Osteocyte (in vitro differentiated cells): ENCODE results near the gene EIF4G3. TPM values are rescaled to one million over a fixed set of nuclear protein-coding genes. Genes with fewer than 3 reads are reported as not detected.
"Not testable (repeated sequence)": the region's sequence is repeated elsewhere in the genome, so short reads cannot be mapped to it uniquely, and the experiment has no call there.

Source experiments
- DNase-seq: peaks from one replicate; pipeline ENCODE4 v3.0.0; 2021; ENCODE audit warnings: mixed read lengths; ENCODE audit not compliant: unreplicated experiment; ENCODE audit errors: extremely low spot score
- H3K27ac Mint-ChIP-seq: one replicate; pipeline ENCODE4 v1.8.0; 2021; ENCODE audit warnings: mild to moderate bottlenecking, mixed read lengths; ENCODE audit not compliant: unreplicated experiment
- H3K27me3 Mint-ChIP-seq: one replicate; pipeline ENCODE4 v1.8.0; 2021; ENCODE audit warnings: mixed read lengths; ENCODE audit not compliant: unreplicated experiment
- H3K36me3 Mint-ChIP-seq: one replicate; pipeline ENCODE4 v1.8.0; 2021; ENCODE audit warnings: mixed read lengths; ENCODE audit not compliant: unreplicated experiment
- H3K4me1 Mint-ChIP-seq: one replicate; pipeline ENCODE4 v1.8.0; 2021; ENCODE audit warnings: mixed read lengths; ENCODE audit not compliant: unreplicated experiment
- H3K4me3 Mint-ChIP-seq: one replicate; pipeline ENCODE4 v1.8.0; 2021; ENCODE audit warnings: mild to moderate bottlenecking, moderate library complexity, mixed read lengths; ENCODE audit not compliant: unreplicated experiment
- H3K9me3 Mint-ChIP-seq: one replicate; pipeline ENCODE4 v1.8.0; 2021; ENCODE audit warnings: mixed read lengths; ENCODE audit not compliant: unreplicated experiment
- total RNA-seq: library from RNA; stranded (reverse); gene quantifications from 2 replicates; pipeline ENCODE4 v1.2.1, GENCODE V29; 2021
- TF ChIP-seq, protein P1 (sequence below): fragments of 200-600 bp; sonication (generic); IDR thresholded peaks from 2 replicates; pipeline ENCODE4 v1.5.0; 2021; ENCODE audit warnings: antibody characterized with exemption, mild to moderate bottlenecking, moderate library complexity

Gene EIF4G3
- total RNA-seq, 1 donor from 2014 or later = 81.9 TPM

DNA sequence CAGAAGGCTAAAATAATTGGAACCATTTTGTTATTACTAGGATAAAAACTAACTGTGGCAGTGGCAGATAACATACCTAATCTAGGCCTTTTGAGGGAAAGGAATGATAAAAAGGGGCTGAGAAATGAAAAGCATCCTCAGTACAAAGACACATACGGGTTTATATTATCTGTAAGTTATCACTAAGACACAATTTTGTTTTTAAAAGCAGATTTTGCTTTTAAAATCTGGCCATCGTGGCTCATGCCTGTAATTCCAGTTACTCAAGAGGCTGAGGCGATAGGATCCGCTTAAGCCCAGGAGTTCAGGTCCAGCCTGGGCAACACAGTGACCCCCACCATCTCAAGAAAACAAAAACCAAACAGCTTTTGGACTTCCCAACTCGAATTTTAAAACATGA lies 364.8 kb downstream of the EIF4G3 start:
- H3K4me3 Mint-ChIP-seq = no peak overlapping the region
- H3K27me3 Mint-ChIP-seq = no peaks in the 10 kb centered on the region
- DNase-seq = no peak
- no peaks in the 10 kb centered on the region for H3K4me1 Mint-ChIP-seq
- H3K36me3 Mint-ChIP-seq = peaks cover 21% of the 10 kb centered on the region
- no peak overlapping the region for H3K27ac Mint-ChIP-seq
- TF ChIP-seq, protein P1, sequence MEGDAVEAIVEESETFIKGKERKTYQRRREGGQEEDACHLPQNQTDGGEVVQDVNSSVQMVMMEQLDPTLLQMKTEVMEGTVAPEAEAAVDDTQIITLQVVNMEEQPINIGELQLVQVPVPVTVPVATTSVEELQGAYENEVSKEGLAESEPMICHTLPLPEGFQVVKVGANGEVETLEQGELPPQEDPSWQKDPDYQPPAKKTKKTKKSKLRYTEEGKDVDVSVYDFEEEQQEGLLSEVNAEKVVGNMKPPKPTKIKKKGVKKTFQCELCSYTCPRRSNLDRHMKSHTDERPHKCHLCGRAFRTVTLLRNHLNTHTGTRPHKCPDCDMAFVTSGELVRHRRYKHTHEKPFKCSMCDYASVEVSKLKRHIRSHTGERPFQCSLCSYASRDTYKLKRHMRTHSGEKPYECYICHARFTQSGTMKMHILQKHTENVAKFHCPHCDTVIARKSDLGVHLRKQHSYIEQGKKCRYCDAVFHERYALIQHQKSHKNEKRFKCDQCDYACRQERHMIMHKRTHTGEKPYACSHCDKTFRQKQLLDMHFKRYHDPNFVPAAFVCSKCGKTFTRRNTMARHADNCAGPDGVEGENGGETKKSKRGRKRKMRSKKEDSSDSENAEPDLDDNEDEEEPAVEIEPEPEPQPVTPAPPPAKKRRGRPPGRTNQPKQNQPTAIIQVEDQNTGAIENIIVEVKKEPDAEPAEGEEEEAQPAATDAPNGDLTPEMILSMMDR = no peak
- H3K9me3 Mint-ChIP-seq = no peaks in the 10 kb centered on the region

DNA sequence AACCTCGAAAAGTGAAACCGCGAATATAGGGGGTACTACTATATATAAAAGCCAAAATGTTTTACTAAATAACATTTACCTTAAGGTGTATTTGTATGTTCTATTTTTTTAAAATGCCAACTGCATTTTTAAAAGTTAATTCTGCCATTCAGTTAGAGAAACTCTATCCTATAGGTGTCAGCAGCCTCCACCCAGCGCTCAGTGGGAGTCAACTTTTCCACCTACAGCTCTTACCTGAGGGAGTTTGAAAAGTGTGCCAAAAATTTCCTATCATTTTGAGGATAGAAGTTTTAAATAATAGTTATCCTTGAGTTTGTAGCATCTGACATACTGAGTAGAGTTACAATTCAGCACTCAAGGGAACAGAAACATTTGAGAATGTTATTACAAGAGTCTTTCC lies 383.5 kb downstream of the EIF4G3 start:
- Mint-ChIP-seq H3K4me1 (peaks cover 17% of the 10 kb centered on the region), H3K36me3 (no peaks in the 10 kb centered on the region), H3K27me3 (no peaks in the 10 kb centered on the region), H3K4me3 (no peak overlapping the region), H3K9me3 (no peaks in the 10 kb centered on the region), H3K27ac (no peak overlapping the region)
- TF ChIP-seq, protein P1 = no peak
- no peak for DNase-seq

DNA sequence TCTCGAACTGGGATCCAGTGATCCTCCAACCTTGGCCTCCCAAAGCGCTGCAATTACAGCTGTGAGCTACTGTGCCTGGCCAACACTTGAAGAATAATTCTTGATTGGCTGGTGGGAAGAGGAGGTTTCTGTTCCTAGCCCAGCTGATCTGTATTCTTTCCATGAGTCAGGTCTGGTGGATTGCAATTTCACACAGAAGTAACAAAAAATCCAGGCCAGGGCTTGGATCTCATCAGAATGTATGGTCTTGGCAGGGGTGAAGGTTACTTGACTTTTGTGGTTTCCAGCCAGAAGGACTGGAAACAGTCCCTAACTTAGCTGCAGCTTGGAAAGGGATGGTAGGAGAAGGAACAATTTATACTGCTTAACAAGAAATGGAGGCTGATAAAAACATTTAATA lies 384.5 kb downstream of the EIF4G3 start:
- Mint-ChIP-seq H3K4me3 (no peak overlapping the region), H3K4me1 (peaks cover 21% of the 10 kb centered on the region), H3K27ac (peak overlapping the region; percentile 60), H3K9me3 (no peaks in the 10 kb centered on the region), H3K36me3 (no peaks in the 10 kb centered on the region), H3K27me3 (no peaks in the 10 kb centered on the region)
- DNase-seq = no peak
- TF ChIP-seq, protein P1 = no peak

DNA sequence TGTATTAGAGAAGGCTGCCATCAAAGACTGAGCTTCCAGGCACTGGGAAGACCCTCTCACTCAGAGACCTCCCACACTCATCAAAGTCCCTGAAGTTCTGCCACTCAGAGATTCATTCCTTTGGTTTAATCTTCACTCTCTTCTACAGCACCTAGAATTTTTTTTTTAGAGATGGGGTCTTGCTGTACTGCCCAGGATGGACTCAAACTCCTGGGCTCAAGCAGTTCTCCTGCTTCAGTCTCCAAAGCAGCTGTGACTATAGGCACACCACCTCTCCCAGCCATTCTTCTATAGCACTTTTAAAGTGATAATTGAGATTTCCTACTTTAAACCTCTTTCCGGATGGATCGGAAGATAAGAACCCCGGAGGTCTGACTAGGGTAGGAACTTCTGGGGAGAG lies 385.9 kb downstream of the EIF4G3 start:
- peaks cover 21% of the 10 kb centered on the region for H3K4me1 Mint-ChIP-seq
- no peaks in the 10 kb centered on the region for H3K27me3 Mint-ChIP-seq
- no peak for DNase-seq
- no peaks in the 10 kb centered on the region for H3K36me3 Mint-ChIP-seq
- H3K27ac Mint-ChIP-seq = no peak overlapping the region
- H3K9me3 Mint-ChIP-seq = no peaks in the 10 kb centered on the region
- no peak overlapping the region for H3K4me3 Mint-ChIP-seq
- TF ChIP-seq, protein P1 = no peak

DNA sequence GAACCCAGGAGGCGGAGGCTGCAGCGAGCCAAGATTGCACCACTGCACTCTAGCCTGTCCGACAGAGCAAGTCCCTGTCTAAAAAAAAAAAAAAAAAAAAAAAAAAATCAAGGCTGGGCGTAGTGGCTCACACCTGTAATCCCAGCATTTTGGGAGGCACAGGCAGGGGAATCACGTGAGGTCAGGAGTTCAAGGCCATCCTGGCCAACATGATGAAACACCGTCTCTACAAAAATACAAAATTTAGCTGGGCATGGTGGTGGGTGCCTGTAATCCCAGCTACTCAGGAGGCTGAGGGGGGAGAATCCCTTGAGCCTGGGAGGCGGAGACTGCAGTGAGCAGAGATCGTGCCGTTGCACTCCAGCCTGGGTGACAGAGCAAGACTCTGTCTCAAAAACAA lies 387.1 kb downstream of the EIF4G3 start:
- peaks cover 32% of the 10 kb centered on the region for H3K4me1 Mint-ChIP-seq
- H3K4me3 Mint-ChIP-seq, H3K27me3 Mint-ChIP-seq, H3K9me3 Mint-ChIP-seq, H3K36me3 Mint-ChIP-seq, H3K27ac Mint-ChIP-seq, DNase-seq: not testable (repeated sequence)
